Choroid plexus epithelial cell (primary cell): ENCODE data around the gene POC1A.

Source experiments
- DNase-seq: peaks from one replicate; pipeline ENCODE4 v3.0.0-alpha.2; 2010; ENCODE audit warnings: low read depth
- H3K4me3 ChIP-seq: 2 replicates; pipeline ENCODE4 v1.5.1; 2011; ENCODE audit warnings: low read depth, mild to moderate bottlenecking, control low read depth, low read length, moderate library complexity
- CTCF ChIP-seq: conservative IDR thresholded peaks from 2 replicates; pipeline ENCODE4 v1.5.1; 2011; ENCODE audit warnings: low read depth, mild to moderate bottlenecking, control low read depth, inconsistent platforms, low read length, moderate library complexity

Gene POC1A

GRCh38 chr3:52193065-52193464 is 38.8 kb upstream of the POC1A start:
- DNase-seq, result peak; percentile 16
- no peak overlapping the region for H3K4me3 ChIP-seq
- no peak for TF ChIP-seq CTCF

- DNase-seq, result no peak
- no peak overlapping the region for H3K4me3 ChIP-seq
- TF ChIP-seq CTCF, result no peak
Observed at GRCh38 chr3:52191663-52192062, 37.4 kb upstream of the POC1A start.

DNA sequence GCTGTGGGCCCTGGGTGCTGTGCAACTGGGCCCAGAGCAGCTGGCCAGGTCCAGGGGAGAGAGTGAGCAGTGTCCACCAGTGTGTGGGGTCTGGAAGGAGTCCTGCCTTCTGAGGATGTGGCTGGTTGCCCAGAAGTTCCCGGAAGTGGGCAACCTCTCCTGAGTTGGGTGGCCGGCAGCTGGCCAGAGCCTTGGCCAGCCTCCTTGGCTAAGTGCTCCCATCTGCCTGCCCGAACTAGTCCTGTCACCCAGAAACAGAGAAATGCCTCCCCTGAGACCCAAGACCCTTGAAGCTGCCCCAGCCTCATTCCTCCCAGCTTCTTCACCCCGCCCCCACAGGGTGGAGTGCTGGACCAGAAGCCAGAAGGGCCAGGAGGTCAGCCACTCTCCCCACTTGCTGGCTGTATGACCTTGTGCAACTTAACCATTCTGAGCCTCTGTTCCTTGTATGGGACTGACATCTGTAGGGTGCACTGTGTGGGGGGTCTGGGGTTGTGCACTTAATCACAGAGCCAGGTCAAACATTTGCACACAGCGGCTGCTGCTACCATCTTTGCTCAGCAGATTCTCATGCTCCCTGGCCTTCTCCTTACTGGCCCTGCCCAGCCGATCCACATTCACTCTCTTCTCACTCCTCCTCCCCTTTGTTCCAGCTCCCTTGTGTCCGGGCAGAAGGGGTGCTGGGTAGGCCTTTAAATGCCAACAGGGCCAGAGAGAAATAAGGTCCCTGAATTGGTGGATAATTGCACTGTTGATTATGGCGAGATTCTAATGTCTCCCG is 36.3 kb upstream of the POC1A start:
- peak; percentile 31 for DNase-seq
- H3K4me3 ChIP-seq, result no peak overlapping the region
- no peak for TF ChIP-seq CTCF

GRCh38 chr3:52188556-52188955 is 34.3 kb upstream of the POC1A start:
- H3K4me3 ChIP-seq, result no peak overlapping the region
- no peak for DNase-seq
- TF ChIP-seq CTCF, result no peak

GRCh38 chr3:52186729-52187128 is 32.5 kb upstream of the POC1A start:
- no peak for DNase-seq
- H3K4me3 ChIP-seq, result no peak overlapping the region
- no peak for TF ChIP-seq CTCF

- no peak overlapping the region for H3K4me3 ChIP-seq
- no peak for TF ChIP-seq CTCF
- DNase-seq, result no peak
Observed at GRCh38 chr3:52185837-52186236, 31.6 kb upstream of the POC1A start.

DNA sequence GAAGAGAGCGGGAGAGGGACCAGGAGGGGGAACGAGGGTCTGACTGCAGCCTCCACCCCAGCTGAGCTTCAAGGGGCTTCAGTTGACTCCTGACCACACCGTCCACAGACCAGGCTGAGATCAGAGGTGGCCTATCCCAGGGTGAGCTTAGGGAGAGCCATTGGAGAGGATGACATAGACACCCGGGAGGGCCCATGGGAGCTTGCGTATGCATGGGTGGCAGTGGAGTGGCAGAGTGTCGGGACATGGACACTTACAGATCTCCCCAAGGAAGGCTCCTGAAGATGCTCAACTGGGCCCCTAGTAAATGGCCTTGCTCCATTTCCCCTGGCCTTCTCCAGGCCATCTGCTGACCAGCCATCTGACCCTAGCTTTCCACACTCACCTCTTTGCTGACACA is 31.1 kb upstream of the POC1A start:
- no peak overlapping the region for H3K4me3 ChIP-seq
- no peak for DNase-seq
- no peak for TF ChIP-seq CTCF
